ENCODE measurements around the gene TTYH2.

DNA sequence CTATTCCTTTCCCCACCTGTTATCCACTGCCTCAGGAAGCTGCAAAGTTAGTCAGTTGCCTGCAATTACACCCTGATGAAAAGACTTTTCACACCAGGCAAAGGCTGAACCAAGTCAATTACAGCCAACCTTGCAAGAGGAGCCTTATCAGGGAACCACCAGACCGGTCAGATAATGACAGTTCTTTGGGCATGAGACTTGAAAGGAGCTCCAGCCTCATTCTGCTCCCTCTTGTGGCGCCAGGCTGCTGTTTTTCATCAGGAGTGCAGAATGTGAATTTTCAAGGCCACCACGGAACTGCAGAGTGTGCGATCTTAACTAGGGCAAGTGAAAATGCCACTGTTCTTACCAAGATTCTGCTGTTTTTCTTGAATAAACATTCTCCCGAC, 83.2 kb downstream of the TTYH2 start:
- no peak for TF ChIP-seq TCF12 (IDR thresholded peaks at IDR 0.05; ENCODE audit: low read depth)
- no peak for TF ChIP-seq TAF1 (IDR thresholded peaks at IDR 0.05; ENCODE audit: low read depth)
- TF ChIP-seq EP300 (IDR thresholded peaks at IDR 0.05; ENCODE audit: borderline replicate concordance), result no peak
- TF ChIP-seq RAD21 (IDR thresholded peaks at IDR 0.05; ENCODE audit: low read depth), result 0 out of 2 replicates have a peak, but pooled peaks have one; percentile 2
- no peak for TF ChIP-seq YY1 (IDR thresholded peaks at IDR 0.05; ENCODE audit: low read depth)
- TF ChIP-seq FOXM1 (IDR thresholded peaks at IDR 0.05; ENCODE audit: borderline replicate concordance, low read depth), result no peak
- TF ChIP-seq, protein P1, sequence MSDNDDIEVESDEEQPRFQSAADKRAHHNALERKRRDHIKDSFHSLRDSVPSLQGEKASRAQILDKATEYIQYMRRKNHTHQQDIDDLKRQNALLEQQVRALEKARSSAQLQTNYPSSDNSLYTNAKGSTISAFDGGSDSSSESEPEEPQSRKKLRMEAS (IDR thresholded peaks at IDR 0.05), result no peak
- TF ChIP-seq, protein P2, sequence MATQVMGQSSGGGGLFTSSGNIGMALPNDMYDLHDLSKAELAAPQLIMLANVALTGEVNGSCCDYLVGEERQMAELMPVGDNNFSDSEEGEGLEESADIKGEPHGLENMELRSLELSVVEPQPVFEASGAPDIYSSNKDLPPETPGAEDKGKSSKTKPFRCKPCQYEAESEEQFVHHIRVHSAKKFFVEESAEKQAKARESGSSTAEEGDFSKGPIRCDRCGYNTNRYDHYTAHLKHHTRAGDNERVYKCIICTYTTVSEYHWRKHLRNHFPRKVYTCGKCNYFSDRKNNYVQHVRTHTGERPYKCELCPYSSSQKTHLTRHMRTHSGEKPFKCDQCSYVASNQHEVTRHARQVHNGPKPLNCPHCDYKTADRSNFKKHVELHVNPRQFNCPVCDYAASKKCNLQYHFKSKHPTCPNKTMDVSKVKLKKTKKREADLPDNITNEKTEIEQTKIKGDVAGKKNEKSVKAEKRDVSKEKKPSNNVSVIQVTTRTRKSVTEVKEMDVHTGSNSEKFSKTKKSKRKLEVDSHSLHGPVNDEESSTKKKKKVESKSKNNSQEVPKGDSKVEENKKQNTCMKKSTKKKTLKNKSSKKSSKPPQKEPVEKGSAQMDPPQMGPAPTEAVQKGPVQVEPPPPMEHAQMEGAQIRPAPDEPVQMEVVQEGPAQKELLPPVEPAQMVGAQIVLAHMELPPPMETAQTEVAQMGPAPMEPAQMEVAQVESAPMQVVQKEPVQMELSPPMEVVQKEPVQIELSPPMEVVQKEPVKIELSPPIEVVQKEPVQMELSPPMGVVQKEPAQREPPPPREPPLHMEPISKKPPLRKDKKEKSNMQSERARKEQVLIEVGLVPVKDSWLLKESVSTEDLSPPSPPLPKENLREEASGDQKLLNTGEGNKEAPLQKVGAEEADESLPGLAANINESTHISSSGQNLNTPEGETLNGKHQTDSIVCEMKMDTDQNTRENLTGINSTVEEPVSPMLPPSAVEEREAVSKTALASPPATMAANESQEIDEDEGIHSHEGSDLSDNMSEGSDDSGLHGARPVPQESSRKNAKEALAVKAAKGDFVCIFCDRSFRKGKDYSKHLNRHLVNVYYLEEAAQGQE (IDR thresholded peaks at IDR 0.05; ENCODE audit: low read depth), result no peak
- no peak for TF ChIP-seq TEAD4 (IDR thresholded peaks at IDR 0.05)
- TF ChIP-seq, protein P3, sequence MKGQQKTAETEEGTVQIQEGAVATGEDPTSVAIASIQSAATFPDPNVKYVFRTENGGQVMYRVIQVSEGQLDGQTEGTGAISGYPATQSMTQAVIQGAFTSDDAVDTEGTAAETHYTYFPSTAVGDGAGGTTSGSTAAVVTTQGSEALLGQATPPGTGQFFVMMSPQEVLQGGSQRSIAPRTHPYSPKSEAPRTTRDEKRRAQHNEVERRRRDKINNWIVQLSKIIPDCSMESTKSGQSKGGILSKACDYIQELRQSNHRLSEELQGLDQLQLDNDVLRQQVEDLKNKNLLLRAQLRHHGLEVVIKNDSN (IDR thresholded peaks at IDR 0.05), result no peak
